ENCODE results near the gene DISP2.

Gene DISP2

DNA sequence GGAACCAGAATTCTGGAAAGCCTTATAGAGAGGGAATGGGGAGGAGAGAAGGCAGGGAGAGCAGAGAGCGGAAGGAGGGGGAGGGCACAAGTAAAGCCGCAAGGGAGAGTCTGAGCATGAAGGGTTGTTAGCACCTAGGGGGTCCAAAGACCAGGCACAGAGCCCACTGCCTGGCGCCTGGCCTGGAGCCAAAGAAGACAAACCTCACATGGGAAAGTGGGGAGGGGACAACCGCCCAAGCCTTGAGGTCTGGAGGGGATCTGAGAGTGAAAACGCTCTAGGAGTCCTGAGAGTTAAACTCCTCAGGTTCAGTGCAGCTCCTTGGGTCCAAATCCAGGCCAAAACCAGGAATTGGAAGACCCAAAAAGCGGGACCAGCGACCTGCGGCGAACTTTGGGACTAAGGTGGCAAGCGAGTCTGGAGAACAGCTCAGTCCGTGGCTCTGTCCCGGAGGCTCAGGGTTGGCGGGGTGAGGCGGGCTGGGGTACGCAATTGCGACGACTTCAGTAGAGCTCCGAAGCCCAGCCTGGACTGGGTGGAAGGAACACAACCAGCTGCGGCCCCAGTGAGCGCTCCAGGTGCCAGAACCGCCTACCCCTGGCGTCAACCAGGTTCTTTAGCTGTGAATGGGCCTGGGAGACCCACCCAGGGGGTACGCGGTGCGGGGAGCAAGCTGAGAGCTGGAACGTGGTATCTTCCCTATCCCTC is 35.3 kb upstream of the DISP2 start:
- DNase-seq (ENCODE audit: low read depth), result no peak
- TF ChIP-seq CTCF (conservative IDR thresholded peaks at IDR 0.05; ENCODE audit: control insufficient read depth, insufficient read depth, low read depth, low read length), result no peak
- H3K4me3 ChIP-seq (ENCODE audit: control insufficient read depth, low read depth, low read length), result peak overlapping the region; percentile 34

GRCh38 chr15:40323239-40323952 is 34.6 kb upstream of the DISP2 start, which contains the start of gene INAFM2:
Gene INAFM2 (plus strand): TSS chr15:40323692. CDS start chr15:40324056, 364 bp downstream.
- H3K4me3 ChIP-seq (ENCODE audit: control insufficient read depth, low read depth, low read length), result peak within 1 kb of the TSS; percentile 55
- peak; percentile 77 for DNase-seq (ENCODE audit: low read depth)

DNA sequence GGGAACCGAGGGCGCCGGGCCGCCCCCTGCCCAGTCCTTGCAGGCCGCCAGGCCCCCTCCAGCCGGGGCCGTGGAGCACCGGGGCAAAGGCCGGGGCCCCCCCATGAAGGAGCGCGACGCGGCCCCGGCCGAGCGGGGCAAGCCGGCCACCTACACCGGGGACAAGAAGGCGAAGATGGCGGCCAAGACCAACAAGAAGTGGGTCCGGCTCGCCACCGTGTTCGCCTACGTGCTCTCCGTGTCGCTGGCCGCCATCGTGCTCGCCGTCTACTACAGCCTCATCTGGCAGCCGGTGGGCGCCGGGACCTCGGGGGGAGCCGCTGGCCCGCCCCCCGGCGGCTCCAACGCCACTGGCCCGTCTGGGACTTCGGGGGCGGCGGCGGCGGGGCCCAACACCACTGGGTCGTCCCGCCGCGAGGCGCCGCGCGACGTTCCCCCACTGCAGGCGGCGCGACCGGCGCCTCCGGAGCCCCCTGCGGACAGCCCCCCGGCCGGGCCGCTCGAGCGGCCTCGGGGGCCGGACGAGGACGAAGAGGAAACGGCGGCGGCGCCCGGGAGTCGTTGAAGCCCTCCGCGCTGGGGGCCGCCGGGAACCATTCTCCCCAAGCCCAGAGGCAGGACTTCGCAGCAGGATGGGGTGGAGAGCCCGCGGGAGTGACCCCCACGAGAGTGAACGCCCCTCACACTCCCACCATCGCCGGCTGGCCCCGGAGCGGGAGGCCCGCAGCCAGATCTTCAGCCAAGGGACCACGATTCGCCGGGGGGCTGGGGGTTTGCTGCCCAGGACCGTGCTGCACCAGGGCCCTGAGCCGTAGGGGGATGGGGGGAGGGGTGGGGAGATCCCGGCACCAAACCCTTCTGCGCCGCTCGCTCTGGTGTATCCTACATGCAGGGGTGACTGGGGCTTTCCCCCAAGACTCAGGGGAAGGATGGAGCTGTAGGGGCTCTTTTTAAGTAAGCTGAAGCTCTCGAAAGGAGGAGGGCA is 33.8 kb upstream of the DISP2 start:
- DNase-seq (ENCODE audit: low read depth), result no peak
- no peak for TF ChIP-seq CTCF (conservative IDR thresholded peaks at IDR 0.05; ENCODE audit: control insufficient read depth, insufficient read depth, low read depth, low read length)
- peak overlapping the region; percentile 55 for H3K4me3 ChIP-seq (ENCODE audit: control insufficient read depth, low read depth, low read length)

More at GRCh38 chr15:40323239-40323952, 34.6 kb upstream of the DISP2 start, which contains the start of gene INAFM2:
- TF ChIP-seq CTCF (conservative IDR thresholded peaks at IDR 0.05; ENCODE audit: control insufficient read depth, insufficient read depth, low read depth, low read length), result peak; percentile 35

DNA sequence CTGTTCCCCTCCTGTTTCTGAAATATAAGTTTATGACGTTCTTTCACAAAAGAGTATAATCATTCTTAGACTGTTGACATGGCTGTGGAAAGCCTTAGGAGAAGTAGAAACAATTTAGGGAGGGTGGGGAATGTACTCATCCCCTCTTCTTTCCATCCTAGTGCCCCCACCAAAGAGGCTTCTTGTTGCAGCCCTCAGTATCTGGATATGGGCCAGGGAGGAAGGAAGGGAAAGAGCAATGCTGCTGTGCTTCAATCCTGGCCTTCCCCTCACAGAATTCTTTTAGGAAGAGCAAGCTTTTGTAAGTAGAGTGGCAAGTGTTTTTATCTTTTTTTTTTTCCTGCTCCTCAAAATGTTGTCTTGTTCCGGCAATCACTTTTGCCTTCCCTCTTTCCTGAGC is 32.8 kb upstream of the DISP2 start:
- no peak for DNase-seq (ENCODE audit: low read depth)
- no peak for TF ChIP-seq CTCF (conservative IDR thresholded peaks at IDR 0.05; ENCODE audit: control insufficient read depth, insufficient read depth, low read depth, low read length)
- no peak overlapping the region for H3K4me3 ChIP-seq (ENCODE audit: control insufficient read depth, low read depth, low read length)

- DNase-seq (ENCODE audit: low read depth), result no peak
- H3K4me3 ChIP-seq (ENCODE audit: control insufficient read depth, low read depth, low read length), result no peak overlapping the region
- TF ChIP-seq CTCF (conservative IDR thresholded peaks at IDR 0.05; ENCODE audit: control insufficient read depth, insufficient read depth, low read depth, low read length), result no peak
These were observed 32.3 kb upstream of the DISP2 start for GRCh38 chr15:40325700-40326099.

DNA sequence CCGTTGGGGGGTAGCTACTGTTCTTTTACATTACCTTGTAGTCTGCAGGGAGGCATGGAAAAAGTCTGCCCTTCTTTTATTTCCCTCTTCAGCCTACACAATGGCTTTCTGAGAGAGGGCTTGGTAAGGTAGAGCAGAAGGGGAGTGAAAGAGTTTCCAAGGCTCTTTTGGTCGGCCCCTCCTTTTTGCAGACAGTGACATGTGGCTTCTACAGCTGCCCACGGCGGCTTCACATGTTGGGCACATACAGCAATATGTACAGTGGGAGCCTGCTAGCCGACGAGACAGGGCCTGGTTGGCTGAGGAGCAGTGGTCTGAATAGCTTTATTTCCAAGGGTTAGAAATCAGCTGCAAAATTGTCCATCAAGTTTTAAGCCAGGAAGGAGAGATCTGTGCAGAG is 30.6 kb upstream of the DISP2 start:
- TF ChIP-seq CTCF (conservative IDR thresholded peaks at IDR 0.05; ENCODE audit: control insufficient read depth, insufficient read depth, low read depth, low read length), result no peak
- H3K4me3 ChIP-seq (ENCODE audit: control insufficient read depth, low read depth, low read length), result no peak overlapping the region
- no peak for DNase-seq (ENCODE audit: low read depth)
